GM21529 (cell line): ENCODE data around the gene TOMM5.

Experiments used
- ATAC-seq: cut with Tn5 transposase; IDR thresholded peaks from one replicate; pipeline ENCODE4 v1.9.1; 2021; ENCODE audit not compliant: unreplicated experiment

The TOMM5 gene

GRCh38 chr9:37592108-37592951, at the start of gene TOMM5:
Gene TOMM5 (minus strand): TSS chr9:37592597. CDS start chr9:37592532, 65 bp downstream.
- ATAC-seq: peak; percentile 88

GRCh38 chr9:37641331-37641730, 48.9 kb upstream of the TOMM5 start:
- ATAC-seq: no peak

- ATAC-seq: no peak
Observed at GRCh38 chr9:37640246-37640645, 47.8 kb upstream of the TOMM5 start.

- ATAC-seq: no peak
Observed at GRCh38 chr9:37639841-37640240, 47.4 kb upstream of the TOMM5 start.

DNA sequence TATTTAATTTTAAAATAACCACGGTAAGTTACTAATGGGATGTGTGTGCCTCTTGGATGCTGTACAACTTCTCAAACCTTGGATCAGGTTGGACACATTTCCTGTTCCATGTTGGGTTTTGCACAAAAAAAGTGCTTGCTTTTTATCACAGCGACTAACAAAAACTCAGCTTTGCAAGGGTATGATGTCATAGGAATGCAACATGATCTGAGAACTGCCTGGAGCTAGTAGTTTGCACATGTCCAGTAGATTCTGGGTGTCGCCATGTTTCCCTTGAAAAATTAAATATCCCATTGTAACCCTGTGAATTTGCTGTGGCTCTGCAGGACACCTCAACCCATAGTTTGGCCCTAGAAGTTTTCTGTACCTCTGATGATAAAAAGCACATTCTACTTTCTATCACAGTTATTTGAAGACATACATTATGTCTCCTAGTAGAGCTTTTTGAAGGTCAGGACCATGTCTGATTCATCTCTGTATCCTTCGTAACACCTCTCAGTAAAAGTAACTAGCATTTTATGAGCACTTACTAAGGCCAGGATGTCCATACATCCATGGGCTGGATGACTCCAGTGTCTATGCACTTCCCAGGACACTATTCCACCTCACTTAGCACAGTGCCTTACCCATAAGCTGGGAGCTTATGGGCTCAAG, 46.8 kb upstream of the TOMM5 start:
- ATAC-seq: no peak

DNA sequence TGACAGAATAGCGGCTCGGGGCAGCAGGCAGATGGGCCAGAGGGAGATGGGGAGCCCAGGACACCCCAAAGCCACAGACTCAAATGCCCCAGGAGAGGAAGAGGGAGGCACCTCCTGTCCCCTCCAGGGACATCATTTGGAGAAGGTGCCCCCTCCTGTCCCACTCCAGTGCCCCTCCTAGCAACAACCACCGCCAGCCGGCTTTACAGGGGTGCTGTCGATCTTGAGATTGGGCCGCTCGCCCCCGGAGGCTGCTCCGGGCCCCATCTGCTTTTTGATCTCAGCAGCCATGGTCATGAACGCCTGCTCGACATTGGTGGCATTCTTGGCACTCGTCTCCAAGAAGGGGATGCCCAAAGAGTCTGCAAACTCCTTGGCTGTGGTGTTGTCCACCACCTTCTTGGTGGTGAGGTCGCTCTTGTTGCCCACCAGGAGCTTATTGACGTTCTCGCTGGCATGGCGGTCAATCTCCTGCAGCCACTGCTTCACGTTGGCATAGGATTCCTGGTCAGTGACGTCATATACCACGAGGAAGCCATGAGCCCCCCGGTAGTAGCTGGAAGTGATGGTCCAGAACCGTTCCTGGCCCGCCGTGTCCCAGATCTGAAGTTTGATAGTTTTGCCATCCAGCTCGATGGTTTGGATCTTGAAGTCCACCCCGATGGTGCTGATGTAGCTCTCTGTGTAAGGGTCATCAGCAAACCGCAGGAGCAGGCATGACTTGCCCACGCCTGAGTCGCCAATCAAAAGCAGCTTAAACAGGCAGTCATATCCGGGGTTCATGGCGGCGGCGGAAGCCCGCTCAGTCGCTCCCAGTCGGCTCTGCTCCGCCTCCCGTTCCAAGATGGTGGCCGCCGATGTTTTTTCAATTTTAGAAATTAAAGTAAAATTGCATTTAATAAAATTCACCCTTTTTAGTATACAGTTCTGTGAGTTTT, 44.4 kb upstream of the TOMM5 start:
- ATAC-seq: no peak

GRCh38 chr9:37635808-37636207, 43.4 kb upstream of the TOMM5 start:
- no peak for ATAC-seq

DNA sequence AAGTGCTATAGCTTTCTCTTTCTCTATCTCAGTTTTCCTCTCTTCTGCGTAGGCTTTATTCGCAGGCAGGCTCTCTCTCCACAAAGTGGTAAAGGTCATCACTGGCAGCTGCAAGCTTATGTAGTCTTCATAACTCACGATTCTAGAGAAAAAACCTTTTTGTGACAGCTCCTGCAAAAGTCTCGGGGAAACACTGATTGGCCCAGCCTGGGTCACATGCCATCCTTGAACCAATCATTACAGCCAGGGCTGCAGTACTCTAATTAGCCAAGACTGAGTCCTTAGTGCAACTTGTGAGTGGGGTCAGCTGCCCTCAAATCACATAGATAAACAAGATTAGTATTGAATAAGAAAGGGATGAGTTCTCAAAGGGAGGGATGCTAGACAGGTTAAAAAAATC, 40.1 kb upstream of the TOMM5 start:
- ATAC-seq: no peak

- no peak for ATAC-seq
Observed at GRCh38 chr9:37626708-37627292, 34.4 kb upstream of the TOMM5 start.

DNA sequence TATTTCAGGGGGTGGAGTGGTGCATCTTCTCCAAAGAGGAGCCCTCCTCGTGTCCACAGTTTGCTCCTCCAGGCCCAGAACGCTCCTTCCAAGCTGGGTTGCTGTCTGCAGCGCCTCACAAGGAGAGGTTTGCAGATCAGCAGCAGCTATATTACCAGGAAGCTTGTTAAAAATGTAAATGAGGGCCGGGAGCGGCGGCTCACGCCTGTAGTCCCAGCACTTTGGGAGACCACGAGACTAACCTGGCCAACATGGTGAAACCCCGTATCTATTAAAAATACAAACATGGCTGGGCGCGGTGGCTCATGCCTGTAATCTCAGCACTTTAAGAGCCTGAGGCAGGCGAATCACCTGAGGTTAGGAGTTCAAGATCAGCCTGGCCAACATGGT, 33.4 kb upstream of the TOMM5 start:
- no peak for ATAC-seq

GRCh38 chr9:37625036-37625757, 32.8 kb upstream of the TOMM5 start:
- ATAC-seq: no peak

- ATAC-seq: no peak
Observed at GRCh38 chr9:37624073-37624472, 31.7 kb upstream of the TOMM5 start.

GRCh38 chr9:37623267-37623666, 30.9 kb upstream of the TOMM5 start:
- ATAC-seq: no peak

GRCh38 chr9:37622462-37622861, 30.1 kb upstream of the TOMM5 start:
- no peak for ATAC-seq

- no peak for ATAC-seq
Observed at GRCh38 chr9:37621273-37622121, 29.1 kb upstream of the TOMM5 start.

DNA sequence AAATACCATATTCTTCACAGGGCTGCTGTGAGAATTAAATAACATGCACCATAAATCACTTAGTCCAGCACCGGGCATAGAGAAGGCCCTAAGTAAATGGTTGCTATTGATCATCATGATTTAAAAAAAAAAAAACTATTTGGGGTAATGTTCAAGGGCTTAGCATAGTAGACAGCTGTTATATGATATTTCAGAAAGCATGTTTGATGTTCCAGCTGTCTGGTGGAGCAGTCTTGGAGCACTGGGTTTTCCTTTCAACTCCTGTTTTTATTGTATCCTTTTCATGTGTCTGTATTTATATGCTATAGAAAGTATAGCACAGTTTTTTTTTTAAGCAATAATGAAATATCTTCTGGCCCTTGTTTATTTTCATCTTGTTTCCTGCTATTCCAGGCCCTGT, 28.0 kb upstream of the TOMM5 start:
- no peak for ATAC-seq

DNA sequence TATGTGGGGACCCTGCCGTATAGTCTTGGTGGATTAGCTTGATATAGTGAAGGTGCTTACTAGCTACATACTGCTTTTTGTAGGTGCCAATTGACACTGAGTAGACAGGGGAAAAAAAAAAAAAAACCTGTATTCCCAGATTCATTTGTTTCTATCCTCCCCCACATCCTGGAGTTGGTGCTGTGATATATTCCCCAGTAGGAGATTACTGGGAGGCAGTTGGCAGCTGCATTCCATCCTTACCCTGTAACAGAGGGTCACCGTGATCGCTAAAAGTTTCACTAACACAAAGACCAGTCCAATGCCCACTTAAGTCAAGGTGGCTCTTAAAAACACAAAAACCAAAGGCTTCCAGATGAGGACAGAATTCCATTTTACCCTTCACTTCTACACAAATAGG, 27.4 kb upstream of the TOMM5 start:
- no peak for ATAC-seq

- no peak for ATAC-seq
Observed at GRCh38 chr9:37618817-37619216, 26.4 kb upstream of the TOMM5 start.

DNA sequence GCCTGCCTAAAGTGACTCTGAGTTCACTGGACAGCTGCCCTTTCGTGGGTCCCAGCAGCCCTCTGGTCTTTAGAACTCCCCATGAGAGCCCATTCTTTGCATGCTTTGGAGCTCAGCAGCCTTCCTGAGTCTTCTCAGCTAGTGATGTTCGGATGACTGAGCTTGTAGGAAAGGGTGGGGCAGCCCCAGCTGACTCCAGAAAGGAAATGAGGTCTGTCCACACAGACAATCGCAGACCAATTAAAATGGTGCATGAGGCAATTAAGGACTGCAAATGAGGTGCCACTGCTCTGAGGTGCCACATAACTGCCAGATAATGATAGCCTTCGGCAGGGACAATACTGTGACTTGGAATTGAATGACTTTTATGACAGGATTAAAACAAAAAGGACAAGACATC, 25.4 kb upstream of the TOMM5 start:
- no peak for ATAC-seq

DNA sequence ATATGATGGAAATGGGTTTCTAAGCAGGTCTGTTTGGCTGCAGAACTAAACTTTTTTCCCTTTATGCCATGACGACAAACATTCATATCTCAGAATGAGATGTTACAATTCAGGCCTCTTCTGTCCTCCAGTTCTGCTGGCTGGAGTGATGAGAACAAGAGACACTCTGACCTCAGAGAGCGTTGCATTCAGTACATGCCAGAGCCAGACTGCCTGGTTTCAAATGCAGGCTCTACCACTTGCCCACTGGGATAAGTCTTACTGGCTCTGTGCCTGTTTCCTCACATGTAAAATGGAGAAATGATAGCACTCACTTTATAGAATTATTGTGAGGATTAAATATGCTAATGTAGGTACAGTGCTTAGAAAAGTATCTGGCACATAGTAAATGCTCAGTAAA, 24.8 kb upstream of the TOMM5 start:
- no peak for ATAC-seq
